CD4-positive, alpha-beta T cell treated with Interleukin-15 for 4 hours (primary cell): ENCODE results near the gene SHC1.

Experiments
- DNase-seq: peaks from one replicate; pipeline ENCODE4 v3.0.0-alpha.2; 2020; ENCODE audit warnings: low spot score

Gene SHC1, protein sequence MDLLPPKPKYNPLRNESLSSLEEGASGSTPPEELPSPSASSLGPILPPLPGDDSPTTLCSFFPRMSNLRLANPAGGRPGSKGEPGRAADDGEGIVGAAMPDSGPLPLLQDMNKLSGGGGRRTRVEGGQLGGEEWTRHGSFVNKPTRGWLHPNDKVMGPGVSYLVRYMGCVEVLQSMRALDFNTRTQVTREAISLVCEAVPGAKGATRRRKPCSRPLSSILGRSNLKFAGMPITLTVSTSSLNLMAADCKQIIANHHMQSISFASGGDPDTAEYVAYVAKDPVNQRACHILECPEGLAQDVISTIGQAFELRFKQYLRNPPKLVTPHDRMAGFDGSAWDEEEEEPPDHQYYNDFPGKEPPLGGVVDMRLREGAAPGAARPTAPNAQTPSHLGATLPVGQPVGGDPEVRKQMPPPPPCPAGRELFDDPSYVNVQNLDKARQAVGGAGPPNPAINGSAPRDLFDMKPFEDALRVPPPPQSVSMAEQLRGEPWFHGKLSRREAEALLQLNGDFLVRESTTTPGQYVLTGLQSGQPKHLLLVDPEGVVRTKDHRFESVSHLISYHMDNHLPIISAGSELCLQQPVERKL

DNA sequence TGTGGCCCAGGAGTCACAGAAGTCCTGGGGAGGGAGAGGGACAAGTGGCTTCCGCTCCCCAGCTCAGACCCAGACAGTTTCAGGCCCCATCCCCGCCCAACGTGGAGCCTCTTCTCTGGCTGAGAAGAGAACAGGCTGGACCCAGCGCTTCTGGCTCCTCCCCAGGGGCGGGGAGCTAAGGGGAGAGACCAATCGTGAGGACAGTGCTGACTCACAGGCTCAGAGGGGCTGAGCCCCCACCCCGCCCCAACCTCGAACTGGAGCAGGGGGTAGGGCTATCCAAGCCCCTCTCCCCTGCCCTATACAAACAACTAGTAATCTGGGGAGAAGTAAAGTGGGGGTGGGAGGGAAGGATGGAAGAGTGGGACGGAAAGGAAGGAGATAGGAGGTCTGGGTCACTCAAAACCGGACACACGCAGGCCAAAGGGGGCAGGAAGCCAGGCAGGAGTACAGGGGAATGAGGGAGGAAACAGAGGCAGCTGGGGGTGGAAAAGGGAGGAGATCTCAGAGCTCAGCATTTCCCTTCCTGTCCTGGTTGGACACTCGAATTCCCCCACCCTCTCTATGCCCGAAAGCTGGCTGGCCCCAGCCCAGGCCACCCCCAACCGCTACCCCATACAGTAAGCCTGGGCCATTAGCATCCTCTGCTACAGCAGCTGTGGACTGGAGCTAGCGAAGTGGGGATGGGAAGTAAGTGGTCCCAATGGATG lies at the start of gene SHC1:
SHC1 (minus strand) TSS at position 117 of the 710 bp plus-strand sequence. CDS start 221 bp downstream, outside the sequence.
- peak; percentile 29 for DNase-seq

- DNase-seq: no peak
Observed at GRCh38 chr1:155019377-155020245, 49.1 kb upstream of the SHC1 start.

DNA sequence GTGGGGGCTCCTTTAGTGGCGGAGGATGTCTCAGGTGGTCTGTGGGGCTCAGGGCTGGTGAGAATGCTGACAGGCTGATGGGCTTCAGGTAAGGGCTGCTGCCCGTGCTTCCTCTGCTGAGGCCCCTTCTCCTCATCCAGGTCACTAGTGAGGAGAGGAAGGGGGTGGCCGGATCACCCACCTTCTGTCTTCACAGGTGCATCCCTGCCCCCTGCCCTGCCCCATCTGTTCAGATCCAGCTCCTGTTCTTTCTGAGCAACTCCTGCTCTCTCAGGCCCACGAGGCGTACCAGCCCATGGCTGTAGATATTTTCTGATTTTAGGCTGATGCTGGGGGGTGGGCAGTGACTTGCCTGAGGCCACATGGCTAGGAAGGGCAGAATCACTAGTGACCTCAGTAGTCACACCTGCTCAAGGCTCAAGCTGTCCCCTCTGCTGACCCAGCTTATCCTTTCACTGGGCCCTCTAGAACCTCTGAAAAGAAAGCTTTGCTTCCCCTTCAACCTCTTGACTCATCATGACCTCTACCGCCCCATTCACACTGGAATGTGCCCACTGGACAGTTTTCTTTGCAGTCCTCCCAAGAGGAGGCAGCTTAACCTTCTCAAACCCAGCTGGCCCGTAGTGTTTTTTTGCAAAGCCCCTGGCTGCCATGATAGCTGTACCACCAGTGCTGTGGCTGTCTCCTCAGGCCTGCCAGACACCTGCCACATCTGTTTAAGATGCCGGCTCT lies 48.2 kb upstream of the SHC1 start:
- no peak for DNase-seq

GRCh38 chr1:155017946-155018316 lies 47.4 kb upstream of the SHC1 start:
- no peak for DNase-seq

GRCh38 chr1:155017041-155017945 lies 46.7 kb upstream of the SHC1 start:
- DNase-seq: peak; percentile 91

DNA sequence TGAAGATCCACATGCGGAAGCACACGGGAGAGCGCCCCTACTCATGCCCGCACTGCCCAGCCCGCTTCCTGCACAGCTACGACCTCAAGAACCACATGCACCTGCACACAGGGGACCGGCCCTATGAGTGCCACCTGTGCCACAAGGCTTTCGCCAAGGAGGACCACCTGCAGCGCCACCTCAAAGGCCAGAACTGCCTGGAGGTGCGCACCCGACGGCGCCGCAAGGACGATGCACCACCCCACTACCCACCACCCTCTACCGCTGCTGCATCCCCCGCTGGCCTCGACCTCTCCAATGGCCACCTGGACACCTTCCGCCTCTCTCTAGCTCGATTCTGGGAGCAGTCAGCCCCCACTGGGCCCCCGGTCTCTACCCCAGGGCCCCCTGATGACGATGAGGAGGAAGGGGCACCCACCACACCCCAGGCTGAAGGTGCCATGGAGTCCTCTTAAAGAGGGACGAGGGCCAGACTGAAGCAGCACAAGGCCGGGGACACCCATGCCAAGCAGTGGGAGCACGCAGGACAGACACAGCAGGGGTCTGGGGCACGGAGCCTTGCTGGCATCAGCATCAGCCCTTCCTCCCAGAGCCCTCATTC lies 45.8 kb upstream of the SHC1 start:
- no peak for DNase-seq

GRCh38 chr1:155015527-155016230 lies 45.1 kb upstream of the SHC1 start:
- DNase-seq: no peak

GRCh38 chr1:155014709-155015508 lies 44.4 kb upstream of the SHC1 start:
- DNase-seq: no peak

GRCh38 chr1:155013632-155014031 lies 43.1 kb upstream of the SHC1 start:
- DNase-seq: no peak

DNA sequence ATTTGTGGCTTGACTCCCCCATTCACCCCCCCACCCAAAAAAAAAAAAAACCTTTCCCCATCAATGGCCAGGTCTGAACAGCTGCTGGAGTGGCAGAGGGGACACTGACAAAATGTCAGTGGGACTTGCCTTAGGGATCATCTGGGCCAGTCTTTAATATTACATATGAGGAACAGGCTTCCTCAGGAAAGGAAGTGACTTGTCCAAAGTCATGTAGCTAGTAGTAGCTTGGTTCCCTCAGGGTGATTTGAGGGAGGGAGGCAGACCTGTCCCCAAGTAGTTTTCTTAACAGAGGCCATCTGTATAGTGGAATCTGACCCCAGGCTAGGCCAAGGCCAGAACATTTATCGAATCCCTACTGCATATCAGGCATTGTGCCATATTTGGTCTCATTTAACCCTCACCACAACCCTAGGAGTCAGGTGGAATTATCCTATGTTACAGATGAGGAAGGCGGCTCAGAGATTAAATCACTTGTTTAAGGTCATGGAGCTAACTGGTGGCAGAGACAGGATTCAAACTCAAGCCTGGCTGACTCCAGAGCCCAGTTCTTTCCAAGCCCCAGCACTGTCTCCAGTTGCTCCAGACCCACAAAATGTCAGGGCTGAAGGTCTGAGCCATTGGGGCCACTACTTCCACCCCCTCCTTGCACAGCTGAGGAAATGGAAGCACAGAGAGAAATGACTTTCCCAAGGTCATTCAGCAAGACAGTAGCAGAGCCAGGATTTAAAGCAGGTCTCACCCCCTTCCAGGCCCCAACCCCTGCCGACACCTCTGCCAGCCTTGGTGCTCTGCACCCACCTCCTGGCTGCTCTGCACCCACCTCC lies 42.4 kb upstream of the SHC1 start:
- DNase-seq: no peak

GRCh38 chr1:155012026-155012546 lies 41.5 kb upstream of the SHC1 start:
- DNase-seq: no peak

DNA sequence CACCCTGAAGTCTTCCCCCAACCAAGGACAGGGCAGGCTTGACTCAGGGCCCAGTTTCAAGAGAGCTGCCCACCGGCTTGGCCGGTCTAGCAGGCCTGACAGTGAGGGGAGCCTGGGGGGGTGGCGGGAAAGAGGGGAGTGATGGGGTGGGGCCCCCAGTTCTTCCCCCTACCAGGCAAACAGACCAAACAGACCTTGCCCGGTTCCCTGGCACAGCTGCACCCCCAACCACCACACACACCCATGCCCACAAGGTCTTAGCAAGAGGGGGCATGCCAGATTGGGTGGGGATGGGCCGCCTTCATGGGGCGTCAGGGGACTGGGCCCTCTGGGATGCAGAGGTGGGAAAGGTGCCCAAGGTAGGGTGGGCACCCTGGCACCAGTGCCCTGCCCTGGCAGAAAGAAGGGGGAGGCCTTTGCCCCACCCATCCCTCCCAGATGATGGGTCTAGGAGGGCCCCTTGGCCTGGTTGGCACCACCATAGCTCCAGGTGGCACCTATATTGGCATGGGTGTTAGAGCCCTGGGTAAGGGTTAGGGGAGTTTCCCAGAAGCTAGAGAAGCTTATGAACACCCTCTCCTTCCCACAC lies 41.0 kb upstream of the SHC1 start:
- no peak for DNase-seq

- no peak for DNase-seq
Observed at GRCh38 chr1:155011004-155011416, 40.5 kb upstream of the SHC1 start.

DNA sequence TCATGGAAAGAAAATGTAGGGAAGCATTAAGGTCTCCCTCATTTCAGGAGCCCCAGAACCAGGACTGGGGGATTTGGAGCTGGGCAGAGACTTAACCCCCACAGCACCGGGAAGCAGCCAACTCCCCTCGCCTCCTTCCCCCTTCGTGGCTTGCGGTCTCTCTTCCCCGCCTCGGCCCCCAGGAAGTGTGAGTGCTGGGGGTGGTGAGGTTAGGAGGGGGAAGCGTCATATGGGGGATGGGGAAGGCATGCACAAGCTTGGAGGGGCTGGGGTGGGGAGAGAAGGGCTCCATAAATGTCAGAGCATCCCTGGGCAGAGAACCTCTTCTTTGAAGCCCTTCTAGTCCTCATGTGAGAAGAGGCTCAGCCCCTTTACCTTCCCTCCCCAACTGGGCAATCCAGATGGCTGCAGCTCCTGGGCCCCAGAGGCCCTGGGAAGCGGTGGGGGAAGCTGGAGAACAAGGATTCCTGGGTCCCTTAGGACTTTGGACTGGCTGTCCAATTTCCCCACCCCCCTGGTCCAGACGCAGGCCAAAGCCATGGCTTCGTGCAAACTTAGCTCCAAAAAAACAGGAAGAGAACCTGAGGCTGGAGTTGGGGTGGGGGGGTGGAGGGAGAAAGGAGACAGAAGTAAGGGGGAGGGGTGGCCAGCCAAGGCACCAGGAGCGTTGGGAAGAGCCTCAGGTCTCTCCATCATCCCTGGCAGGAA lies 39.8 kb upstream of the SHC1 start:
- no peak for DNase-seq

- no peak for DNase-seq
Observed at GRCh38 chr1:155009742-155010141, 39.2 kb upstream of the SHC1 start.

GRCh38 chr1:155009221-155009711 lies 38.7 kb upstream of the SHC1 start:
- DNase-seq: no peak
